GM12801 (cell line): Measurements from ENCODE around the gene TTYH3.

Experiments used
- CTCF ChIP-seq: IDR thresholded peaks from one replicate; pipeline ENCODE4 v1.5.1; 2011; ENCODE audit warnings: control low read depth; ENCODE audit not compliant: insufficient read length; ENCODE audit errors: extremely low read depth

TTYH3 gene

GRCh38 chr7:2637505-2638223, 5.9 kb downstream of the TTYH3 start:
- no peak for TF ChIP-seq CTCF

GRCh38 chr7:2638224-2638991, 6.6 kb downstream of the TTYH3 start:
- TF ChIP-seq CTCF: no peak

DNA sequence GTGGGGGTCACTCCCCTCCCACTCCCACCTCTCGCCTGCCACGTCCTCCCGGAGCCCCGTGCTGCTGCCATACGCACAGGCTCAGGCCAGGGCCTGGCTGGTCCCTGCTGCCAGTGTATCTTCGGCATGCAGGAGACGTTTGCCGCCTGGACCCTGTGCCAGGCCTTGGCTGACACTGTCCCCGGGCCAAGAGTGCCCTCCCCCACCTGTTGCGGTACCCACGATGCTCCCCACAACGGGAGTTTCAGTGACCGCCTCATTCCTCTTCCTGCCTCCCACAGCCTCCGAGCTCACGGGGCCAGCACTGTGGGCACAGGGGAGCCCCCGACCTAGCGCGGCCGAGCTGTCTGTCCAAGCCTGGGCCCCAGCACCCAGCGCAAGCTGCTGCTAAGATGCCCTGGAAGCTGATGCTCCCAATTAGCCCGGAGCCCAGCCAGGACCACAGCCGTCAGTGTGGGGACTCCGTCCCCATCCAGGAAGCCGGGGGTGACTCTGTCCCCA, 7.4 kb downstream of the TTYH3 start:
- TF ChIP-seq CTCF: no peak

- no peak for TF ChIP-seq CTCF
Measured at GRCh38 chr7:2639695-2640481, 8.1 kb downstream of the TTYH3 start.

DNA sequence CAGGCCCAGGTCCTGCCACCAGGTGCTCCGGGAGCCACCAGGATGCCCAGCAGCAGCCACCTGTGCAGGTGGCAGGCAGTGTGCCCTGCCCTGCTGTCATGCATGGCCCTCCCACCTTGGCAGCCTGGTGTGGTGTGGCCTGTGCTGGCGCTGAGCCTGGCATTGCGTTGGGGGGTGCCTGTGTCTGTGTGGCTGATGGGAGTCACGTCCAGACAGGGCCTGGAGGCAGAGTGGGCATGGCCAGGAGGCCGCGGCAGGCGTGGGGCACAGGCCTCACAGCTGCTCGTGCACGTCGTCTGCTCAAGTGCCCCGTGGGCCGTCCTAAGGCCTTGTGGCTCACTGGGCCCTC, 8.7 kb downstream of the TTYH3 start:
- no peak for TF ChIP-seq CTCF

DNA sequence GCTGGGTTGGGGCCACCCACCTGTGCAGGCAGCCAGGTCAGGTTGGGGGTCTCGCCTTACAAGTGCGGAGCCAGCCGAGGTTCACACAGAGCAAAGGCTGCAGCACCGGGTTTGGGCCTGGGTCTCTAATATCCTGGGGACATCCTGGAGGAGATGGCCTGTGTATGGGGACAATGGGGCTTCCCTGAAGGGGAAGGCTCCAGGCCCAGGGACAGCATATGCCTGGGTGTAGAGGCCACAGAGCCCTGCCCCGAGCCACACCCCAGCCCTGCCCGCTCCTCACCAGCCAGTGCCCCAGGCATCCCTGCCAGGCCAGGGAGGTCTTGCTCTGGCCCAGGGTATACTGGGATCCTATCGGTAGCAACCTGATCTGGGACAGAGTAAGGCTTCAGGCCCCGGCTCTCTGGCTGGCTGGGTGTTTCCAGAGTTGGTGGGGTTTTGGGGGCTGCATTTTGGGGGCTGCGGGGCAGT, 9.1 kb downstream of the TTYH3 start:
- no peak for TF ChIP-seq CTCF
